HG02970 (cell line): Measurements from ENCODE around the gene CSTF1.
A peak's percentile ranks its signal among the peaks of the same experiment; 100 is the strongest.

ENCODE experiments used
- ATAC-seq: cut with Tn5 transposase; IDR thresholded peaks from one replicate; pipeline ENCODE4 v1.9.1; 2021; ENCODE audit warnings: mild to moderate bottlenecking, moderate library complexity, moderate number of reproducible peaks; ENCODE audit not compliant: unreplicated experiment, low FRiP score

Gene CSTF1

DNA sequence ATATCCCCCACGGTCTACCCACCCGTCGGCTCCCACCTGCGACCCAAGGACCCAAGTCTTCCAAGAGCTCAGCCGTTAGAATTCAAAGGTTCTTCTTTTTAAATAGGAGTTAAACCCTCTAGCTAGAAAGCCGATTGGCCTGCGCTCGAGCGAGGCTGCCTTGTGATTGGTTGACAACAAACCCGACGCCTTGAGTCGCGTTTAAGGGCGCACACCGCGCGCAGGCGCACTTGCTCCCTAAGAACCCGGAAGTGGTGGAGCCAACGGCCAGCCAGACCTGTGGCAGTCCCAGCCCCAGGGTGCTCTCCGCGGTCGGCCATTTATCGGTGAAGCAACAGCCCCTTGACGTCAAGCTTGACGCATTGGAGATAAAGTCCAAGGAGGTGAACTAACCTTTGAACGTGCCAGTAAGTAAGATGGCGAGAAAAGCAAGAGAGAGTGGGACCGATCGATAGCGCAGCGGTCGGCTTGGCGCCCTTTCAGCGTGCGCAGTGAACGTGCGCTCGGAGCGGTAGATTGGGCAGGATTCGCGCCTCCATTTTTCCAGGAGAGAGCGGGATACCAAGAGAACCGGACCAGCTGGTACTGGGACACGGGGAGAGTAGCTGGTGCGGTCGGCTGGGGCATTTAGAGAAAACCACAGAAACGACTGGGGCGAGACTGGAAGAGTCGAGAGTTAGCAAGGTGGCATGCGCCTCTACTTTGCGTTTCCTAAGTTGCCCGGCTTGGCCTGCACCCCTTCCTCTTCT, at the start of gene CSTF1, which contains the start of gene AURKA:
CSTF1 (plus strand) TSS at position 514 of the 749 bp plus-strand sequence. CDS start 2,908 bp downstream, outside the sequence.
AURKA (minus strand) TSS at position 84 of the 749 bp plus-strand sequence. CDS start 4,018 bp downstream, outside the sequence.
- peak; percentile 99 for ATAC-seq

DNA sequence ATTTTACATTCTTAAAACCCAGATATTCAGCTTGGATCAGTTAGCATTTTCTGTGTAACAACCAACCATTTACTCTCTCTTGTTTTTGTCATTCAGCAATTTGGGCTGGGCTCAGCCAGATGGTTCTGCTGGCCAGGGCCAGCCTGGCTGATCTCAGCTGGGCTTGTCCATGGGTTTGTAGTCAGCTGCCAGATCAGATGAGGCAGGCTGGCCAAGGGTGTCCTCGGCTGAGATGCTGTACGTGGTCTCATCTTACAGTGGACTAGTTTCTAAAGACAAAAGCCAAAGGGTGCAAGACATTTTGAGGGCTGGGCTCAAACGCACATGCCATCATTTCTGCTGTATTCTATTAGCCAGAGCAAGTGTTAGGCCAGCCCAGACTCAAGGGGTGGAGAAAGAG, 49.7 kb upstream of the CSTF1 start:
- no peak for ATAC-seq

DNA sequence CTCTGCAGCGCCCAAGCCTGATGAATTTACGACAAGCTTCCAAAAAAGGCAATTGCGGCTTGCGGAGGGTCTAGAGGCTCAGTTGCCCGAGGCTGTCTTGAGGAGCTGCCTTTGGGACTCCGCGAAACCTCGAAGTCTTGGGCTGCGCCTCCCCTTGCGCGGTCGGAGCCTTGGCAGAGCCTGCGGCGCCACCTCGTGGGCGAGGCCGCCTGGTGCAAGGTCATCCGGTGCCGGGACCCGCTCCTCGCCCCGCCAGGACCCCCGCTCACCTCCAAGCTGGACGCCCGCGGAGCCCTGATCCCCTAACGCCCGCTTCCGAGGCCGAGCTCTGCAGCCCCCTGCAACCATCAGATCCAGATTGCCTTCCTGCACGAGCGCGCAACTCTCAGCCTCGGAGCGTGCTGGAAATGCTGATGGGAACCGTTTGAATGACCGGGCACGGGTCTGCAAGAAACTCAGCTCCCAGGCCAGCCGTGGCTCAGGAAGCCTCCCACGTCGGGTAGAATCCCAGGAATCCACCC, 48.5 kb upstream of the CSTF1 start:
- no peak for ATAC-seq

DNA sequence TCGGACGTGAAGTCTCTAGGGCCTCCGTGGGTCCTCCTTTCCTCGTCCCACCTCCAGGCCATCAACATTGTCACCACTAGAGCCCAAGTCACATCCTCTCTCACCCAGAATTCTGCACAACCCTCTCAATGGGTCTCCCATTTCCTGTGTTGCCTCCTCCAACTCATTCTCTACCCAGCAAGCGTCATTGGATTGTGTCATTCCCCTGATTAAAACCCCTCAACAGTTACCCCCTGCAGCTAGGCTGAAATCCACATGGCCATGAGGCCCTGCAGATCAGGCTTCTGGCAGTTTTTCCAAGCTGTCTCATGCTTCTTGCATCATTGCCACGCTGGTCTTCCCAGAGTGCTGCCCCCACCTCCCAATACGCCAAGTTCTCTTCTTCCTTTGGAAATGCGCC, 46.5 kb upstream of the CSTF1 start:
- ATAC-seq = no peak

DNA sequence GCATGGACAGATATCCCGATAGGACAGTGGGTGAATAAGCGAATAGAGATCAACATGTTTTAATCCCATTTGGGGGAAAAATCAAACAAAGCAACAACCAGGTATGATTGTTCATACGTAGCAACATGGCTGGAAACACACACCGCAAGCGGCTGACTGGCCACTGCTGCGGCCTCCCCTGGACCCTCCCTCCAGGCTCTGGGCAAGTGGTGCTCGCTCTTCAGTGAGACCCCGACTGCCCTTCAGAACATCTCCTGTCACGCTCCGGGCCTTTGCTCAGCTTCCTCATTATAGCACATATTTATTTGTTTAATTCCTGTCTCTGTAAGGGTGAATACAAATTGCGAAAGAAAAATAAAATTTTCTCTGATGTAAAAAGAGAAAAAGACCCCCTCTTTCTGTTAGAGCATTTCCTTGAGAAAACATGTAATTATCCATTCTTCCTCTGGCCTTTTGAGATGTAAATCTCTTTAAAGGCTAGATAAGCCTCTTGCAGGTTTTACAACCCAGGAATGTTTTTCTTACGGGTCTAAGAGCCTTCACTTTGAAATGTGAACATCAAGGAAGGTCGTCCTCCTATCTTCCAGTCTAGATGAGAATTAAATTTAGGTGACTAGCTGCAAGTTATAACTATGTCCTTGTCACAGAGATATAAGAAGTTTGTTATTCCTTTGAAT, 44.7 kb upstream of the CSTF1 start:
- ATAC-seq = no peak

DNA sequence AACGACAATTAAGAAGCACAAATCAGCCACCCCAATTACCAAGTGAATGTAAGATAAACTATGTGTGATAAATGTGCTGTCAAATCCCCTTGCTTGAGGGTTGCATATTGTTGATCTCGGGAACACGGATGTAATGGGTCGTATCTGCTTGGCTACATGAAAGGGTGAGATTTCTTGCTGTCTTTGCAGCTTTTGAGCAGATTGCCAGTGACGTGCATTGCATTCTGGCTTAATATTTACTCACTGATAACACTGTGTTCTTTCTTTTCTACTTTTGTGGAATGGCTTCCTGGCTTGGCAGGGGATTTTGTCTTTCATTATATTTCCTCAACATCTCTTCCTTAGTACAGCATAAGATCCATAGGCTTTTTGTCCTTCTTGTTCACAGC, 44.1 kb upstream of the CSTF1 start:
- ATAC-seq = no peak

DNA sequence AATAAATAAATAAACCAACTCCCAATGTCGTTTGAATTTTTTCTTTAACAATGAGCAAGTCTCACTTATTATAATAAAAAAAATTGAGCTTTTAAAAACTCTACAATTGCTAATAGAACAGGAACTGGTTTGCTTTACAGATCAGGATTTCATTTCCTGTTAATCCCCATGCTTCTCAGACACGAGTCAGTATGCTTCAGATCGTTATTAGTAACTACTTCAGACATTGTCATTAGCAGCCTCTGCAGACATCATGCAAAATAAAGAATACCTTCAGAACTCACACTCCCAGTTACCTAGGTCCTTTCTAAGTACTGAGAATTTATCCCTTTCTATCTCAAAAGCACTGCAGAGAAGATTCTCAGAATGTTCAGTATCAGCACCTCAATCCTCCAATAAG, 43.7 kb upstream of the CSTF1 start:
- ATAC-seq = no peak

DNA sequence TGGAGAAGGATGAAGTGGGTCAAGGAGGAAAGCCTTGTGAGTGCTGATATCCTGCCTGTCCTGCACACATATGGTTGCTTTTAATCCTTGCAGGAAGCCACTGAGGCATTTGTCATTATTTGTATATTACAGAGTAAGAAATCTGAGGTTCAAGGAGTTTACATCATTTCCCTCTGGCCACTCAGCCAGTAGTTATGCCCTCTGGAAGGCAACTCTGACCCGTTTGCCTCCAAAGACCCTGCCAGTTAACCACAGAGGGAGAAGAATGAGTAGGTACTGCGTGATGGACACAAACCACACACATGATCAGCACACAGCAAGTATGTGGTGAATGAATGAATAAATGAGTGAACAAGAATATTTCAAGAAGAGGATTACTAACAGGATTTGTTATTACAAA, 41.6 kb upstream of the CSTF1 start:
- ATAC-seq = no peak

DNA sequence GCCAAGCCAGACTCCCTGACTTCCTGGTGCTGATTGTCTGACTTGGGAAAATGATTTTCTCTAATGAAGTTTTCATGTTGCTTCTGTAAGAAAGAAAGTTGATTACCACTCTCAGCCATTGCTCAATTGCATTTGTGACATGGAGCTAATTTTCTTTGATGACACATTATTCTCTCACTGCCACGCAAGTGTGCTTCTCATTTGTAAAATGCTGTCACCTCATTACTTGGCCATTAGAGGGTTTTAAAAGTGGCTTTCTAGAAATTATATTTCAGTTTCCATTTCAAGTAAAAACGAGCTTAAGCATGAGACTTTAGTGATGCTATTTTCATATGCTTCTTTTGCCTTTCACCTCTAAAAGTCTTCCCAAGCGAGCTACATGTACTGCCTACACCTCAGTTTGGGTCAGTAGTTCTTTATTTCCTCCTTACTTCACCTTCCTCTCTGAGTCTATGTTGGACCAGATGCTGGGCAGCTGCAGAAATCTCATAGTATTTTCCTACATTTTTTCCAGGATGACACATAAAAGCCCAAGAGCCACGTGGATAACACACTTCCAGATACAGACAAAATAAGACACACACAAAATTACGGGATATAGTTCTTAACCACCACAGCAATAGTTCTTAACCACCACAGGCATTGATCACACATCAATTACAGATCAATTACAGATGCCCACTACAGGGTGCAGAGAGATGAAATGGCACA, 39.9 kb upstream of the CSTF1 start:
- no peak for ATAC-seq

DNA sequence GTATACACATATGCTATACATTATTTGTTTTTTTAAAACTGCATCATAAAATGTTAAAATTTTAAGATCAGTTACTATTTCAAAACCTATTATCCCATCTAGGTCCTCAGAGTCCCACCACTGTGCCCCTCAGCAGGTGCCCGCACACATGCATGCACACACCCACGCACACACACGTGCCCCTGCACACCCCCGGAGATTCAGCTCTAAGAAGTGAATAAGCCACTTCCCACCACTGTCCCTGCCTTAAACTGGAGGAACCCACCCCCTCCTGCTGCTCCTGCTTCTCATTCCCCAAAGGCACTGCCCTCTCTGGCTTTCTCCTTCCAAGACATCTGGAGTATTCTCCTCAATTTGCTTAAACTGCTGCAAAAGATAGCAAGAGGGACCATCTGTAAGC, 39.1 kb upstream of the CSTF1 start:
- no peak for ATAC-seq

DNA sequence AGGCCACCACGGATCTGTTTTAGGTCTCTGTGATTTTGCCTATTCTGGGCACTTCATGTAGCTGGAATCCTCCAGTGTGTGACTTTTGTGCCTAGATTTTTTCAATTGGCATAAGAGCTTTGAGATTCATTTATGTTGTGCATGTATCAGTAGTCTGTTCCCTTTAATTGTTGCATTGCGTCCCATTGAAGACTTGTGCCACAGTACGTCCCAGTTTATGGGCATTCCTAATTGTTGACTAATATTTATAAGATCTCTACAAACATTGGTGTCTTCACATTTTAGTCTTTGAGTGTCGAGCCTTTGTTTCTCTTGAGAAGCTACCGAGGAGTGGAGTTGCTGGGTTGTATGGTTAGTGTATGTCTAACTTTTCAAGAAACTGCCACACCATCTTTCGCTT, 34.4 kb upstream of the CSTF1 start:
- no peak for ATAC-seq

DNA sequence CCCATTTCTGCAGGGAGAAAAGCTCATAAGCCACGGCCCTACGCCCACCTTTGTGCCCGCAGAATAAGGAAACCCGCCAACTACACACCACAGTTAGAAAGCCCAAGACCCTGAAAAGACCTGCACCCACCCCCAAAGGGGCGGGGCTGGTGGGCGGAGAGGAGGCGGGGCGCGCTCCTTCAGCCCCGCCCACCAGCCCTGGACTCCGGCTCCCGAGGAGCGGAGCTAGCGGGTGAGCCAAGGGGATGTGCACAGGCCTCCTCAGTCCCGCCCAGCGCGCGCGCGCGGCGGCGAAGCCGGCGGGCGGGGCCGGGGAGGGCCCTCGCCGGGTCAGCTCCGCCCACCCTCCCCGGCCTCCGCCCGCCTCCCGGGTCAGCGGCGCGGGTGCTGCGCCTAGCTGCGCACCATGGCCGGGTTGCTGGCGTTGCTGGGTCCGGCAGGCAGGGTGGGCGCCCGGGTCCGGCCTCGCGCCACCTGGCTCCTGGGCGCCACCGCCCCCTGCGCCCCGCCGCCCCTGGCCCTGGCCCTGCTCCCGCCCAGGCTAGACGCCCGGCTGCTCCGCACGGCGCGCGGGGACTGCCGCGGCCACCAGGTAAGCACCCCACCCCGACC, 33.7 kb upstream of the CSTF1 start, which contains the start of gene FAM210B:
FAM210B (plus strand) TSS at position 375 of the 612 bp plus-strand sequence; CDS start at position 407, 32 bp downstream.
- ATAC-seq = peak; percentile 99

DNA sequence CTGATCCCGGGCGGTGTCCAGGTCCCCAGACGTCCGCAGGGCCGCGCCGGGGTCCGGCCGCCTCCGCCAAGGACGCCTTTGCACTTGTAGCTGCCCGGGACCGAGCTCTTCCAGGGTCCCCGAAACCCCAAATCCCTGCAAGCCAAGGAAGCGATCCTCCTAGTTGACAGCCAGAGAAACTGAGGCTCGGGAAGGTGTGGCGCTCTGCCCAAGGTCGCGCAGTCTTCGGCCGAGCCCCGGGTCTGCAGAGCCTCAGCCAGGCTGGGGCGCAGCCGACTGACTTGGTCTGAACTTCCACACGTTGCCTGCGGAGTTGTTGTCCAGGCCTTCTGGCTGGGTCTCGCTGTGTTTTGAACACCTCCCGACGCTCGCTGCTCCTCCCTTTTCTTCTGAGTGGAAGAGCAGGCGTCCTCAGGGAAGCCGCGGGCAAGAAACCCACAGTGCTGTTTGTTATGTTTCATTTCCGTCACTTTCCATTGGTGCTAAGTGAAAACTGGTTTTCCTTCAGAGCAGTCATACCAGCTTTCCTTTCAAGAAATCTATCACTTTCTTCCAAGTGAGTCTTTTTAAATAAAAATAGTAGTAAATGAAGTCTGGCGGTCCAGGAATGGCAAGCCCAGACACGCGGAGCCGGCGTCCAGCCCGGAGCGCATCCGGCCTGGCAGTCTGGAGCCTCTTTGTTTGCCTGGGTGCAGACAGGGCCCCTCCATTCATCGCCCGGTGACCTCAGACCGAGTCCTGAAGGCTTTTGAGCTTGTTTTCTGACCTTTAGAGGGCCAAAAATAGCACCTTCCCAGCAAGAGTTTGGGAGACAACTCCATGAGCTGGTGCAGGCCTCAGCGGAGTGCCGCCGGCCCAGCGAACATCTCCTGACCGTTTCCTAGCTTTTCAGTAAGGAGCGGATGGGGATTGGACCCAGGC, 33.0 kb upstream of the CSTF1 start:
- ATAC-seq = no peak

DNA sequence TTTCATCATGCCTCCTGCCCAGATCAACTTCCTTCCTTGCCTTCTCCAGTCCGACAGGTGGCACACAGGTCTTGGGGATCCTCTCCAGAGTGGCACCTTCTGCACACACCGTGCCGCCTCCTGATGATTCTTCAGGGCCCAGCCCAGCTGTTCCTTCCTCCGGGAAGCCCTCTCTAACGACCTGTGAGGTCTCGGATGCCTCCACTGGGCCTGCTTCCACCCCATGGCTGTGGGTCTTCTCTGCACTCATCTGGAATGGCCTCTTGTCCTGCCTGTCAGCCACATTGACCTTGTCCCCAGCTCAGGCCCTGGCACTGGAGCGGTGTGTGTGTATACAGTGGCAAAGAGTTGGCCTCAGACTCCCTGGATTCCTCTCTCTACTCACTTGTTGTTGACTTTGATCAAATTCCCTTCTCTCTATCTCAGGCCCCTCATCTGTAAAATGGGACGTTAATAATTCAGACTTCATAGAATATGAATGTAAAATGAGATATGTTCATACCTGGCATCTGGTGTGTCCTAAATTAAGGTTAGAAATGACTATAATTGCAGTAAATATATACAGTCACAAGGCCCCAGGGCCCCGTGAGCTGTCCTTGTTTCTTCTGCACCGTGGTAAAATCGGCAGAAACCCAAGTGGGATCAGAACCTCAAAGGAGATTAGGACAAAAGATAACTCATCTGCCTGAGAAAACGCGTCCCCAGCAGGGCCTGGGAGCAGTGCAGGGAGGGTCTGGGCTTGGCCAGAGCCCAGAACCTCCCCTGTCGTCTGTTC, 32.1 kb upstream of the CSTF1 start:
- no peak for ATAC-seq

DNA sequence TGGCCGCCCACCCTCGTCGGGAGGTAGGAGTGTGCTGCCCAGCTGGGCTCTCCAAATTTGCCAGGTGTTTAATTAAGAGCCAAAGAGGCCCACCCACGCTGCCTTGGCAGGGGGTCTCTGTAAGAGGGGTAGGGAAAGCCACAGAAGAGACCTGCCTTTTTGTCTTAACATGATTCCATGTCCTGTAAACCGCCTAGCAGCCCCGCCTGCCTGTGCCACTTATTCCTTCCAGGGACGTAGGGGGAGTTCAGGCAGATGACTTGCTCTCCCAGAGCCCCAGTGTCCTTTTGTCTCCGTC, 31.6 kb upstream of the CSTF1 start:
- no peak for ATAC-seq

DNA sequence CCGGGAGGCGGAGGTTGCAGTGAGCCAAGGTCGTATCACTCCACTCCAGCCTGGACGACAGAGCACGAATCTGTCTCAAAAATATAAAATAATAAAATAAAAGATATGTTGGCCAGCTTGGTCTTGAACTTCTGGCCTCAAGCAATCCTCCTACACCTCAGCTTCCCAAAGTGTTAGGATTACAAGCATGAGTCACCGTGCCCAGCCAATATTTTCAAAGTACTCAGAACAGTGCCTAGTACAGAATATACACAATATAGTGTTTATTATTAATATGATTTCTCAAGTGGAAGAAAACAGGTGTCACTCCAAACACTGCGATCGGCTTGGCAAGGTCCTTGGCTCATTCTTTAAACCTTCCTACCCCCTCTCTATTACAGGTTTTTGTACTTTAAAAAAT, 30.5 kb upstream of the CSTF1 start:
- ATAC-seq = no peak

DNA sequence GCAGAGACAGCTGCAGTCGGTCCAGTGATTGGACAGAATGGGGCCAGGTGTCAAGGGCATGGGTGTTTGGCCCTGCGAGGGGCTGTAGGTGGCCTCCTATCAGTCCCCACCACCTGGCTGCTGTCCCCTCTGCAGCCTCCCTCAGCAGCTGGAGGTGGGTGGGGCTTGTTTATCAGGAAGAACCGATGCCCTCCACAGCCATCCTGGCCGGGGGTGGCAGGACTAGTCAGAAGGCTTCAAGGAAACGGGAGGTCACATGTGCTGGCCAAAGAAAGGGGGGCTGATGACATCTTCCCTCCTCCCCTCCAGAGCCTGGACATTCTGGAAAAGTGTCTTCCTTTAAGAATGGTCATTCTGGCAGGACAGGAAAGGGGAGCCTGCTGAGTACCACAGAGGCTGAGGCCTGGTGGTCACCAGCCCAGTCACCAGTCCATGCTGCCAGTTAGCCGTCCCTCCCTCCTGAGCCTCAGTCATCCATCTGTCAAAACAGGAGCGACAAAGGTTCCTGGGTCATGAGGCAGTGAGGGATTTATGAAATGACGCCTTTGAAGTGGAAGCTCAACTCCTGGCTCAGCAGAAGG, 29.5 kb upstream of the CSTF1 start:
- ATAC-seq = no peak

DNA sequence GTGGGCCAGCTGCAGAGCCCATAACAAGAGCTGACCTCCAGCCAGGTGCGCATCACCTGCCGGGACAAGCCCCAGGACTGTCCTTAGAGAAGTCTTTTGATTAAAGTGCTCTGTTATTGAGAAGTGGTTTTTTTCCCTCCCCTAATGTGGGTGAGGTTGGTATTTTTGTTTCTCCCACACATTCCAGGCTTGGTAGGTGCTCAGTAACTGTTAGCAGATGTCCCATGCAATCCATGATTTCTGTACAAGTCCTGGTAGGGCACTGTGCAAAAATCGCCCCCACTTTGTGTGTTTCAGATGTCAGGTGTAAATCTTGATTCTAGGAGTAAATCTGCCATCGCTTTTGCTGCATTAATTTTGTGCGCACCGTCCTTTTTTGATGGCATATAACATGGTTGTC, 29.0 kb upstream of the CSTF1 start:
- ATAC-seq = no peak
